ENCODE measurements around the gene RBBP8. TPM values are rescaled to one million over a fixed set of nuclear protein-coding genes. Genes with fewer than 3 reads are reported as not detected.

Gene RBBP8
- total and polyA plus RNA-seq, 10 of the 15 experiments (the other 5 are each of a cell fraction or from before 2014, with no cell fraction given), result 46.2 to 82.3 (median 68.7) TPM

DNA sequence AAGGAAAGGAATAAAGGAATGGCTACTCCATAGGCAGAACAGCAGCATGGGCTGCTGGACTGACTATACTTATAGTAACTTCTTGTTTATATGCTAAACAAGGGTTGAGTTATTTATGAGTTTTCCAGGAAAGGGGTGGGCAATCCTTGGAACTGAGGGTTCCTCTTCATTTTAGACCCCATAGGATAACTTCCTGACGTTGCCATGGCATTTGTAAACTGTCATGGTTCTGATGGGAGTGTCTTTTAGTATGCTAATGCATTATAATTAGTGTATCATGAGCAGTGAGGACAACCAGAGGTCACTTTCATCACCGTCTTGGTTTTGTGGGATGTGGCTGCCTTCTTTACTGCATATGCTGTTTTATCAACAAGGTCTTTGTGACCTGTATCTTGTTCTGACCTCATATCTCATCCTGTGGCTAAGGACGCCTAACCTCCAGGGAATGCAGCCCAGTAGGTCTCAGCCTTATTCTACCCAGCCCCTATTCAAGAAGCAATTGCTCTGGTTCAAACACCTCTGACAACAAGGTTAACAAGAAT lies 103.6 kb downstream of the RBBP8 start (continued):
- TF ChIP-seq, protein P1, sequence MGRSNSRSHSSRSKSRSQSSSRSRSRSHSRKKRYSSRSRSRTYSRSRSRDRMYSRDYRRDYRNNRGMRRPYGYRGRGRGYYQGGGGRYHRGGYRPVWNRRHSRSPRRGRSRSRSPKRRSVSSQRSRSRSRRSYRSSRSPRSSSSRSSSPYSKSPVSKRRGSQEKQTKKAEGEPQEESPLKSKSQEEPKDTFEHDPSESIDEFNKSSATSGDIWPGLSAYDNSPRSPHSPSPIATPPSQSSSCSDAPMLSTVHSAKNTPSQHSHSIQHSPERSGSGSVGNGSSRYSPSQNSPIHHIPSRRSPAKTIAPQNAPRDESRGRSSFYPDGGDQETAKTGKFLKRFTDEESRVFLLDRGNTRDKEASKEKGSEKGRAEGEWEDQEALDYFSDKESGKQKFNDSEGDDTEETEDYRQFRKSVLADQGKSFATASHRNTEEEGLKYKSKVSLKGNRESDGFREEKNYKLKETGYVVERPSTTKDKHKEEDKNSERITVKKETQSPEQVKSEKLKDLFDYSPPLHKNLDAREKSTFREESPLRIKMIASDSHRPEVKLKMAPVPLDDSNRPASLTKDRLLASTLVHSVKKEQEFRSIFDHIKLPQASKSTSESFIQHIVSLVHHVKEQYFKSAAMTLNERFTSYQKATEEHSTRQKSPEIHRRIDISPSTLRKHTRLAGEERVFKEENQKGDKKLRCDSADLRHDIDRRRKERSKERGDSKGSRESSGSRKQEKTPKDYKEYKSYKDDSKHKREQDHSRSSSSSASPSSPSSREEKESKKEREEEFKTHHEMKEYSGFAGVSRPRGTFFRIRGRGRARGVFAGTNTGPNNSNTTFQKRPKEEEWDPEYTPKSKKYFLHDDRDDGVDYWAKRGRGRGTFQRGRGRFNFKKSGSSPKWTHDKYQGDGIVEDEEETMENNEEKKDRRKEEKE (IDR thresholded peaks at IDR 0.05), result no peak
- TF ChIP-seq CHD1 (IDR thresholded peaks at IDR 0.05; ENCODE audit: low read depth, low read length) (no peak), RELA (IDR thresholded peaks at IDR 0.05; ENCODE audit: borderline replicate concordance, partially characterized antibody) (no peak)

DNA sequence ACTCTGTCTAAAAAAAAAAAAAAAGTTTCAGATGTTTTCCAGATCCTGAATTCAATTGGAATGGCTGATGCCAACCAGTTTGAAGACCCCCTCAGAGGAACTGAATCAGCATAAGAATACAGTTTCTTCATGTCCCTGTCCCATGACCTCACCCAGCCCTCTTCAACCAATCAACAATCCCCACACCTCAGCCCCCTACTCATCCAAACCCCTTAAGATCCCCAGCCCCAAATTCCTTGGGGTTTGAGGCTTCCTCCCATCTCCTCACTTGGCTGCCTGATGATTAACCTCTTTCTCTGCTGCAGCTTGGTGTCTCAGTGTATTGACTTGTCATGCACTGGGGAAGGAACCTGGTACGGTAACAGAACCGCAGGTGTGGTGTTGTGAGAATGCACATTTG lies 104.5 kb downstream of the RBBP8 start:
- ChIA-PET POLR2A (interaction anchor here (0.6 kb wide), 1 partner anchor 8 kb away, joined by 6 read pairs; no protein-coding TSS in a partner anchor), CTCF (no interaction called here), SMC1A (ENCODE audit: uncharacterized antibody, unreplicated experiment) (no interaction called here), RAD21 (ENCODE audit: unreplicated experiment) (no interaction called here)
- H3K4me2 ChIP-seq (ENCODE audit: control insufficient read depth, insufficient read depth), result no peak overlapping the region
- no peaks in the 10 kb centered on the region for H4K20me1 ChIP-seq (ENCODE audit: control insufficient read depth, insufficient read depth)
- H3K36me3 ChIP-seq (ENCODE audit: control insufficient read depth in 2 of 2, insufficient read depth in 2 of 2, low read length in 1 of 2), result no peaks in the 10 kb centered on the region
- H3K9me3 ChIP-seq (replicated peaks; ENCODE audit: control insufficient read depth, insufficient read depth, low read length), result no peaks in the 10 kb centered on the region
- H3K4me1 ChIP-seq (ENCODE audit: control insufficient read depth, insufficient read depth, low read length), result no peaks in the 10 kb centered on the region
- BruUV-seq (replicated peaks), result no TSS peak
- ATAC-seq, result no peak
- H2AFZ ChIP-seq (ENCODE audit: control insufficient read depth, low read depth, low read length), result no peak overlapping the region
- H3K27me3 ChIP-seq (replicated peaks in 1 of 2; ENCODE audit: control insufficient read depth in 2 of 2, insufficient read depth in 2 of 2, low read length in 1 of 2), result no peaks in the 10 kb centered on the region
- in situ Hi-C loops (cut with MboI), result no loop called here
- DNase-seq (ENCODE audit: low read depth, low spot score), result no peak
- WGBS (ENCODE audit: insufficient coverage, insufficient replicate concordance, low lambda C conversion rate, missing lambda C conversion rate), result 98% methylated on average over 2 of the region's 2 CpGs
- no peak overlapping the region for H3K27ac ChIP-seq (ENCODE audit: control insufficient read depth, insufficient read depth)
- intact Hi-C loops (cut with micrococcal nuclease; ENCODE audit: unreplicated experiment), result no loop called here
- no peak overlapping the region for H3K9ac ChIP-seq (ENCODE audit: control insufficient read depth, insufficient read depth, low read length)
- FAIRE-seq, result no peak
- TF ChIP-seq KLF5 (IDR thresholded peaks at IDR 0.05; ENCODE audit: partially characterized antibody), result no peak
- no peak for TF ChIP-seq RFX5 (IDR thresholded peaks at IDR 0.05; ENCODE audit: low read depth, low read length)
- TF ChIP-seq SREBF2 (IDR thresholded peaks at IDR 0.05; ENCODE audit: low read length), result no peak
- no peak for TF ChIP-seq IRF4 (IDR thresholded peaks at IDR 0.05; ENCODE audit: low read depth, low read length)
- TF ChIP-seq SMC3 (IDR thresholded peaks at IDR 0.05; ENCODE audit: borderline replicate concordance, low read length), result no peak
- TF ChIP-seq MTA2 (IDR thresholded peaks at IDR 0.05; ENCODE audit: low read depth), result no peak
- TF ChIP-seq IKZF1 (conservative IDR thresholded peaks at IDR 0.05), result no peak
- TF ChIP-seq CBFB (IDR thresholded peaks at IDR 0.05; ENCODE audit: low read depth), result no peak
- TF ChIP-seq, protein P2, sequence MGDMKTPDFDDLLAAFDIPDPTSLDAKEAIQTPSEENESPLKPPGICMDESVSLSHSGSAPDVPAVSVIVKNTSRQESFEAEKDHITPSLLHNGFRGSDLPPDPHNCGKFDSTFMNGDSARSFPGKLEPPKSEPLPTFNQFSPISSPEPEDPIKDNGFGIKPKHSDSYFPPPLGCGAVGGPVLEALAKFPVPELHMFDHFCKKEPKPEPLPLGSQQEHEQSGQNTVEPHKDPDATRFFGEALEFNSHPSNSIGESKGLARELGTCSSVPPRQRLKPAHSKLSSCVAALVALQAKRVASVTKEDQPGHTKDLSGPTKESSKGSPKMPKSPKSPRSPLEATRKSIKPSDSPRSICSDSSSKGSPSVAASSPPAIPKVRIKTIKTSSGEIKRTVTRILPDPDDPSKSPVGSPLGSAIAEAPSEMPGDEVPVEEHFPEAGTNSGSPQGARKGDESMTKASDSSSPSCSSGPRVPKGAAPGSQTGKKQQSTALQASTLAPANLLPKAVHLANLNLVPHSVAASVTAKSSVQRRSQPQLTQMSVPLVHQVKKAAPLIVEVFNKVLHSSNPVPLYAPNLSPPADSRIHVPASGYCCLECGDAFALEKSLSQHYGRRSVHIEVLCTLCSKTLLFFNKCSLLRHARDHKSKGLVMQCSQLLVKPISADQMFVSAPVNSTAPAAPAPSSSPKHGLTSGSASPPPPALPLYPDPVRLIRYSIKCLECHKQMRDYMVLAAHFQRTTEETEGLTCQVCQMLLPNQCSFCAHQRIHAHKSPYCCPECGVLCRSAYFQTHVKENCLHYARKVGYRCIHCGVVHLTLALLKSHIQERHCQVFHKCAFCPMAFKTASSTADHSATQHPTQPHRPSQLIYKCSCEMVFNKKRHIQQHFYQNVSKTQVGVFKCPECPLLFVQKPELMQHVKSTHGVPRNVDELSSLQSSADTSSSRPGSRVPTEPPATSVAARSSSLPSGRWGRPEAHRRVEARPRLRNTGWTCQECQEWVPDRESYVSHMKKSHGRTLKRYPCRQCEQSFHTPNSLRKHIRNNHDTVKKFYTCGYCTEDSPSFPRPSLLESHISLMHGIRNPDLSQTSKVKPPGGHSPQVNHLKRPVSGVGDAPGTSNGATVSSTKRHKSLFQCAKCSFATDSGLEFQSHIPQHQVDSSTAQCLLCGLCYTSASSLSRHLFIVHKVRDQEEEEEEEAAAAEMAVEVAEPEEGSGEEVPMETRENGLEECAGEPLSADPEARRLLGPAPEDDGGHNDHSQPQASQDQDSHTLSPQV (IDR thresholded peaks at IDR 0.05), result no peak
- TF ChIP-seq RUNX3 (IDR thresholded peaks at IDR 0.05; ENCODE audit: low read length), result no peak
- TF ChIP-seq NFYB (IDR thresholded peaks at IDR 0.05; ENCODE audit: insufficient read depth, low read depth, low read length), result no peak
- no peak for TF ChIP-seq ETV6 (conservative IDR thresholded peaks at IDR 0.05 in 1 of 2, IDR thresholded peaks at IDR 0.05 in 1 of 2; ENCODE audit: borderline replicate concordance in 1 of 2, low read depth in 1 of 2)
- no peaks in the 10 kb centered on the region for H3K79me2 ChIP-seq (ENCODE audit: control insufficient read depth, insufficient read depth, low read length)
- no peak overlapping the region for H3K4me3 ChIP-seq
